ENCODE measurements around the gene CORO6. TPM values are rescaled to one million over a fixed set of nuclear protein-coding genes. Genes with fewer than 3 reads are reported as not detected.

The CORO6 gene
- total RNA-seq: 12.7 and 20.3 TPM in 2 replicates

DNA sequence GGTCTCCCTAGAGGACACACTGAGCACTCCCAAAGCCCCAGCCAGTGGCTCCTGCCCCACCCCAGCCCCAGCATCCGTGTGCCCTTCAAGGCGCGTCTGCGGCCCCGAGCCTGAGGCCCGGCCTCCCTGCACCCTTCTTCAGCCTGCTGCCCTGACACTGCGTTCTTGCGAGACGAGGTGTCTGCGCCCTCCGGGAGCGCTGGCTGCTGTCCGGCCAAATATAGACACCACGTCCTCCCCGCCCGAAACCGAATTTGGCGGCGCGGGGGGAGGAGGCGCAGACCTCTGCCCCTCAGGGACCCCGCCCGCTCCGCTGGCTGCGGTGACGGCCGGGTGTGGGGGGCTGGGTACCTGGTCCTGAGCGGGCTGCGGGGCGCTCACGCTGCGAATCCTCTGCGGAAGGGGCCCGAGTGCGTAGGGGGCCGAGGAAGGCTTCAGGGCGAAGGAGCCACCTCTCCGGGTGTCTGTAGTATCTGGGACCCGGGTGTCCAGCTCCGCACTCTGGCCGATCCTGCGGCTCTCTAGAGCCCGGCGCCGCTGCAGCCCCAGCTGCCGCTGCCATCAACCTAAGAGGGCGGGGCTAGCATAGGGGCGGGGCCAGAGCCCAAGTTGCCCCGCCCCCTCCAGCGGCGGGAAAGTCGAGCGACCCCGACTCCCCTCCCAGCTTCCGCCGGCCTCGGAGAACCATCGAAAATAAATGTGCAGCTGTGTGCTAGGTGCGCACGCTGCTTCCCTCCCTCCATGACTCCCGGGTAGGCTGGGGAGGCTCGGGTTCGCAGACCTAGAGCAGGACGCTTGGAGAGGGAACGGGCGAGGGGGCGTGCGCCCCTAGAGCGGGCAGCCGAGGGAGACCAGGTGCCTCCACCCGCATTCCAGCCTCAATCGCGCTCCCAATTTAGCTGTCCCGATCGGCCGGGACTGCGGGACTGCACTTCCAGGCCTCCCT is at the start of gene CORO6:
Gene CORO6 (minus strand): TSS at position 576 of the 946 bp plus-strand sequence. CDS start 1,491 bp downstream, outside the sequence.
- Histone ChIP-seq H3K79me2 (ENCODE audit: insufficient read depth, low read length) (no peaks in the 10 kb centered on the region), H3K4me1 (ENCODE audit: insufficient read depth, low read length) (peaks cover 25% of the 10 kb centered on the region), H2AFZ (ENCODE audit: low read length) (peak within 1 kb of the TSS; percentile 76), H3K9me3 (ENCODE audit: low read depth, low read length) (no peaks in the 10 kb centered on the region), H3K4me2 (ENCODE audit: insufficient read depth, low read length) (peak within 1 kb of the TSS; percentile 87), H3K27ac (ENCODE audit: low read depth, low read length) (no peak within 1 kb of the TSS), H3K4me3 (ENCODE audit: insufficient read depth, low read length) (peak within 1 kb of the TSS; percentile 88), H3K36me3 (ENCODE audit: insufficient read depth, low read length) (no peaks in the 10 kb centered on the region), H4K20me1 (ENCODE audit: insufficient read depth, low read length) (peaks cover 12% of the 10 kb centered on the region), H3K27me3 (ENCODE audit: insufficient read depth, low read length) (no peaks in the 10 kb centered on the region)
- peak; percentile 97 for DNase-seq (ENCODE audit: insufficient read length, low spot score, missing footprints)
- TF ChIP-seq, protein P1, sequence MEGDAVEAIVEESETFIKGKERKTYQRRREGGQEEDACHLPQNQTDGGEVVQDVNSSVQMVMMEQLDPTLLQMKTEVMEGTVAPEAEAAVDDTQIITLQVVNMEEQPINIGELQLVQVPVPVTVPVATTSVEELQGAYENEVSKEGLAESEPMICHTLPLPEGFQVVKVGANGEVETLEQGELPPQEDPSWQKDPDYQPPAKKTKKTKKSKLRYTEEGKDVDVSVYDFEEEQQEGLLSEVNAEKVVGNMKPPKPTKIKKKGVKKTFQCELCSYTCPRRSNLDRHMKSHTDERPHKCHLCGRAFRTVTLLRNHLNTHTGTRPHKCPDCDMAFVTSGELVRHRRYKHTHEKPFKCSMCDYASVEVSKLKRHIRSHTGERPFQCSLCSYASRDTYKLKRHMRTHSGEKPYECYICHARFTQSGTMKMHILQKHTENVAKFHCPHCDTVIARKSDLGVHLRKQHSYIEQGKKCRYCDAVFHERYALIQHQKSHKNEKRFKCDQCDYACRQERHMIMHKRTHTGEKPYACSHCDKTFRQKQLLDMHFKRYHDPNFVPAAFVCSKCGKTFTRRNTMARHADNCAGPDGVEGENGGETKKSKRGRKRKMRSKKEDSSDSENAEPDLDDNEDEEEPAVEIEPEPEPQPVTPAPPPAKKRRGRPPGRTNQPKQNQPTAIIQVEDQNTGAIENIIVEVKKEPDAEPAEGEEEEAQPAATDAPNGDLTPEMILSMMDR (IDR thresholded peaks at IDR 0.05; ENCODE audit: extremely low read depth, low read depth, low read length): no peak

DNA sequence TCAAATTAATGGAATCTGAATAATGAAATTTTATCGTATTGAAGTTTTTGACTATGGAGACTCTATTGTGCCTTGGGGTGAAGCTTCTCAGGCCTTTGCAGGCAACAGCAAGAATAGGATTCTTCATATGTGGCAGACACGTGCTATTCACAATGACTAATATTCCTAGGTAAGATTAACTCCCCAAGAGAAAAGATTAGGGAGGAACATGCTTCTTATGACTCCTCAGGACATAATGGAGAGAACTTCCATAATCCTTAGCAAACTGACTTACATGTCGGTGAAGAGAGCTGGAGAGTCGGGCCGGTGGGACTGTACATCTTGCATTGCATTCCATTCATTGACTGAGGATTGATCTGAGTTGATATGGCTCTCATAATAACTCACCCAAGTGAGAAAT is 48.9 kb upstream of the CORO6 start:
- Histone ChIP-seq H3K27me3 (ENCODE audit: insufficient read depth, low read length) (no peaks in the 10 kb centered on the region), H3K4me1 (ENCODE audit: insufficient read depth, low read length) (peaks cover 6% of the 10 kb centered on the region), H3K4me3 (ENCODE audit: insufficient read depth, low read length) (no peak overlapping the region), H3K36me3 (ENCODE audit: insufficient read depth, low read length) (peaks cover 9% of the 10 kb centered on the region), H4K20me1 (ENCODE audit: insufficient read depth, low read length) (no peaks in the 10 kb centered on the region), H3K27ac (ENCODE audit: low read depth, low read length) (no peak overlapping the region), H3K4me2 (ENCODE audit: insufficient read depth, low read length) (no peak overlapping the region), H3K9me3 (ENCODE audit: low read depth, low read length) (no peaks in the 10 kb centered on the region), H2AFZ (ENCODE audit: low read length) (no peak overlapping the region), H3K79me2 (ENCODE audit: insufficient read depth, low read length) (no peaks in the 10 kb centered on the region)
- TF ChIP-seq, protein P1 (IDR thresholded peaks at IDR 0.05; ENCODE audit: extremely low read depth, low read depth, low read length): no peak
- DNase-seq (ENCODE audit: insufficient read length, low spot score, missing footprints): no peak

DNA sequence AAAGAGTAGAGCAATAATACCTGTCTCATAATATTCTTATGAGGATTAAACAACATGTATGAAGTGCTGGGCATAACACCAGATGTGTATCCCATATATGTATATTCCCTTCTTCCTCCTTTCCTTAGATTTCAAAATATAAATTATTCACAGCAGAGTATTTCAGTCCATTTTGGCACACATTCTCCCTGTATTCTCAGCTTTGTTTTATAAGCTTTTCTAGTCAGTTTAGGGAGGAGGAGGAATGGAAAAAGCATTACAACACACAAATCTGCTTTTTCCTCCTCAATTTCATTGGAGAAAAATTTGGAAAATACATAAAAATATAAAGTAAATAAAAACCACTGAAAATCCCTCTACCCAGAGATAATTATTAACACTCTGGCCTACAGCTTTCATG is 46.6 kb upstream of the CORO6 start:
- Histone ChIP-seq H3K27me3 (ENCODE audit: insufficient read depth, low read length) (no peaks in the 10 kb centered on the region), H3K79me2 (ENCODE audit: insufficient read depth, low read length) (no peaks in the 10 kb centered on the region), H4K20me1 (ENCODE audit: insufficient read depth, low read length) (no peaks in the 10 kb centered on the region), H3K9me3 (ENCODE audit: low read depth, low read length) (no peaks in the 10 kb centered on the region), H3K4me1 (ENCODE audit: insufficient read depth, low read length) (peaks cover 21% of the 10 kb centered on the region), H3K4me3 (ENCODE audit: insufficient read depth, low read length) (no peak overlapping the region), H3K36me3 (ENCODE audit: insufficient read depth, low read length) (peaks cover 12% of the 10 kb centered on the region), H2AFZ (ENCODE audit: low read length) (no peak overlapping the region), H3K4me2 (ENCODE audit: insufficient read depth, low read length) (no peak overlapping the region), H3K27ac (ENCODE audit: low read depth, low read length) (no peak overlapping the region)
- no peak for DNase-seq (ENCODE audit: insufficient read length, low spot score, missing footprints)
- TF ChIP-seq, protein P1 (IDR thresholded peaks at IDR 0.05; ENCODE audit: extremely low read depth, low read depth, low read length): no peak

DNA sequence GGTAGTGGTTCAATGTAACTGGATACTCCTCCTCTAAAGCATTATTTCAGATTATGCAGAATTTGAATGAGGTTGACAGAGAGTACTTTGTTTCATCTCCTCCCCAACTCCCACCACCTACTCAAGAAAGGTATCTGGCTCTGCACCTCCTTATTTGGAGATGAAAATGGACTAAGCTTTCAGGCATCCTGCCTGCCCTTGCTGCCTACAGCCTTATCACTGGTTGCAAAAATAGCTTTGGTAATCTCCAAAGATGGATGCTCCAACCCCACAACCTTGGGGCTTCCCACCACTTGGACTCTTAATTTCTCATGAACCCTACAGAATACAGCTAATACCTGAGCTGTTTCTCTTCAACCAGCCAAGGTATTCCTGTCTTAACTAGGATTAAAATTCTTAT is 45.3 kb upstream of the CORO6 start:
- Histone ChIP-seq H3K4me1 (ENCODE audit: insufficient read depth, low read length) (peaks cover 29% of the 10 kb centered on the region), H3K4me2 (ENCODE audit: insufficient read depth, low read length) (no peak overlapping the region), H3K4me3 (ENCODE audit: insufficient read depth, low read length) (no peak overlapping the region), H3K79me2 (ENCODE audit: insufficient read depth, low read length) (no peaks in the 10 kb centered on the region), H3K36me3 (ENCODE audit: insufficient read depth, low read length) (peaks cover 12% of the 10 kb centered on the region), H3K27me3 (ENCODE audit: insufficient read depth, low read length) (no peaks in the 10 kb centered on the region), H4K20me1 (ENCODE audit: insufficient read depth, low read length) (no peaks in the 10 kb centered on the region), H2AFZ (ENCODE audit: low read length) (no peak overlapping the region), H3K9me3 (ENCODE audit: low read depth, low read length) (no peaks in the 10 kb centered on the region), H3K27ac (ENCODE audit: low read depth, low read length) (no peak overlapping the region)
- DNase-seq (ENCODE audit: insufficient read length, low spot score, missing footprints): no peak
- TF ChIP-seq, protein P1 (IDR thresholded peaks at IDR 0.05; ENCODE audit: extremely low read depth, low read depth, low read length): no peak

All from osteoblast (primary cell).